ENCODE measurements around the gene FXN.

FXN gene

DNA sequence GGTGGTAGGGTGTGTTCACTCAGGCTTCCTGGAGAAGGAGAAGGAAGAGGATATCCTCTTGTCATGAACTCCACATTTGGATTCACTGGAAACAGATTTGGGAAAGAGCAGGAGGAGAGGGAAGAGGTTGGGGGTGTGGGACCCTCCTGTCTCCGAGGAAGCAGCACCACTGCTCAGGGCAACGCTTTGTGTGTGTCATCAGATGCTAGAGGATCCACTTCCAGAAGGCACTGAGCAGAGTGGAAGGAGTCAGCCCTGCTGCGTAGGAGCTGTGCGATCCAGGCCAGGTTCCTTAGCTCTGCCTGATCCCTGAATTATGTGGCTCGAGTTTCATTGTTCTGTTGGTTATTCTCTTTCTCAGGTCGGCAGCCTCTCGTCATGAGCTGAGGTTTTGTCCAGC, 101.2 kb downstream of the FXN start:
- Histone ChIP-seq H3K4me1 (ENCODE audit: low read length) (no peaks in the 10 kb centered on the region), H3K4me3 (ENCODE audit: low read length) (no peak overlapping the region), H3K9ac (ENCODE audit: low read length) (no peak overlapping the region), H4K20me1 (ENCODE audit: insufficient read depth, low read length) (no peaks in the 10 kb centered on the region), H3K27ac (ENCODE audit: low read length) (no peak overlapping the region), H3F3A (ENCODE audit: insufficient read depth, low read length) (no peaks in the 10 kb centered on the region), H3K9me2 (replicated peaks; ENCODE audit: insufficient read depth, low read length) (no peaks in the 10 kb centered on the region), H2AFZ (ENCODE audit: low read length) (no peak overlapping the region), H3K4me2 (ENCODE audit: low read depth, low read length) (no peak overlapping the region), H3K9me3 (replicated peaks; ENCODE audit: insufficient read depth, low read length) (no peaks in the 10 kb centered on the region), H3K36me3 (replicated peaks; ENCODE audit: insufficient read depth, low read length) (no peaks in the 10 kb centered on the region), H3K27me3 (replicated peaks; ENCODE audit: insufficient read depth, low read length) (no peaks in the 10 kb centered on the region), H3K79me2 (ENCODE audit: low read length) (no peaks in the 10 kb centered on the region)
- DNase-seq, result no peak
- TF ChIP-seq EZH2 (optimal IDR thresholded peaks at IDR 0.05; ENCODE audit: low read depth, low read length) (no peak), EZH2phosphoT487 (IDR thresholded peaks at IDR 0.05; ENCODE audit: low read length) (no peak)

DNA sequence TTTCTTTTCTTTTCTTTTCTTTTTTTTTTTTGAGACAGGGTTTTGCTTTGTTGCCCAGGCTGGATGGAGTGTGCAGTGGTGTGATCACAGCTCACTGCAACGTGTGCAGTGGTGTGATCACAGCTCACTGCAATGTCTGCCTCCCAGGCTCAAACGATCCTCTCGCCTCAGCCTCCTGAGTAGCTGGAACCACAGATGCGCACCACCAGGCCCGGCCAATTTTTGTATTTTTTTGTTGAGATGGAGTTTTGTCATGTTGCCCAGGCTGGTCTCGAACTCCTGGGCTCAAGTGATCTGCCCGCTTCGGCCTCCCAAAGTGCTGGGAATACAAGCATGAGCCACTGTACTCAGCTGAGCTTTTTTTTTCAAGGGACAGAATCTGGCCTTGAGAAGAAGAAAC, 101.8 kb downstream of the FXN start:
- no peaks in the 10 kb centered on the region for H3K4me1 ChIP-seq (ENCODE audit: low read length)
- DNase-seq, result no peak
- no peak overlapping the region for H3K4me2 ChIP-seq (ENCODE audit: low read depth, low read length)
- no peak overlapping the region for H3K4me3 ChIP-seq (ENCODE audit: low read length)
- no peaks in the 10 kb centered on the region for H3K79me2 ChIP-seq (ENCODE audit: low read length)
- no peaks in the 10 kb centered on the region for H4K20me1 ChIP-seq (ENCODE audit: insufficient read depth, low read length)
- no peak overlapping the region for H3K27ac ChIP-seq (ENCODE audit: low read length)
- no peak overlapping the region for H2AFZ ChIP-seq (ENCODE audit: low read length)
- no peak for TF ChIP-seq EZH2 (optimal IDR thresholded peaks at IDR 0.05; ENCODE audit: low read depth, low read length)
- TF ChIP-seq, protein P1, sequence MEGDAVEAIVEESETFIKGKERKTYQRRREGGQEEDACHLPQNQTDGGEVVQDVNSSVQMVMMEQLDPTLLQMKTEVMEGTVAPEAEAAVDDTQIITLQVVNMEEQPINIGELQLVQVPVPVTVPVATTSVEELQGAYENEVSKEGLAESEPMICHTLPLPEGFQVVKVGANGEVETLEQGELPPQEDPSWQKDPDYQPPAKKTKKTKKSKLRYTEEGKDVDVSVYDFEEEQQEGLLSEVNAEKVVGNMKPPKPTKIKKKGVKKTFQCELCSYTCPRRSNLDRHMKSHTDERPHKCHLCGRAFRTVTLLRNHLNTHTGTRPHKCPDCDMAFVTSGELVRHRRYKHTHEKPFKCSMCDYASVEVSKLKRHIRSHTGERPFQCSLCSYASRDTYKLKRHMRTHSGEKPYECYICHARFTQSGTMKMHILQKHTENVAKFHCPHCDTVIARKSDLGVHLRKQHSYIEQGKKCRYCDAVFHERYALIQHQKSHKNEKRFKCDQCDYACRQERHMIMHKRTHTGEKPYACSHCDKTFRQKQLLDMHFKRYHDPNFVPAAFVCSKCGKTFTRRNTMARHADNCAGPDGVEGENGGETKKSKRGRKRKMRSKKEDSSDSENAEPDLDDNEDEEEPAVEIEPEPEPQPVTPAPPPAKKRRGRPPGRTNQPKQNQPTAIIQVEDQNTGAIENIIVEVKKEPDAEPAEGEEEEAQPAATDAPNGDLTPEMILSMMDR (IDR thresholded peaks at IDR 0.05; ENCODE audit: low read length), result no peak
- no peak for TF ChIP-seq EZH2phosphoT487 (IDR thresholded peaks at IDR 0.05; ENCODE audit: low read length)
- H3K9ac ChIP-seq (ENCODE audit: low read length), result no peak overlapping the region
- no peaks in the 10 kb centered on the region for H3K36me3 ChIP-seq (replicated peaks; ENCODE audit: insufficient read depth, low read length)
- no peaks in the 10 kb centered on the region for H3F3A ChIP-seq (ENCODE audit: insufficient read depth, low read length)
- no peaks in the 10 kb centered on the region for H3K27me3 ChIP-seq (replicated peaks; ENCODE audit: insufficient read depth, low read length)
- no peaks in the 10 kb centered on the region for H3K9me3 ChIP-seq (replicated peaks; ENCODE audit: insufficient read depth, low read length)
- H3K9me2 ChIP-seq (replicated peaks; ENCODE audit: insufficient read depth, low read length), result no peaks in the 10 kb centered on the region

DNA sequence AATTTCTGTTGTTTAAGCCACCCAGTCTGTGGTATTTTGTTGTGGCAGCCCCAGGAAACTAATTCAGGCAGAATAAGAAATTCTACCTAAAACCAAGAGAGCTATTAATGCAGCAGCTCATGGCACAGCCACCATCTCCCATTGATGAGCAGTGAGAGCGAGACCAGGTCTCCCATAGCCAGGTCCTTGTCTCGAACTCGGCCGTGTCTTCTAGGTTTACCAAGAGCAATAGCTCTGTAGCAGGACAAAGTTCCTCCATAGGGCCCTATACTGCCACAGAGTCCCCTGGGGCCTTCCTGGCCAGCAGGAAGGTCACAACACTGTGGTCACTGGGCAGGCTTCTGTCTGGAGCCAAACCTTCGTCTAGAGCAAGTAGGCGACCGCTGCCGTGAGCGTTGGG, 104.0 kb downstream of the FXN start:
- no peaks in the 10 kb centered on the region for H3K4me1 ChIP-seq (ENCODE audit: low read length)
- H4K20me1 ChIP-seq (ENCODE audit: insufficient read depth, low read length), result no peaks in the 10 kb centered on the region
- DNase-seq, result no peak
- no peaks in the 10 kb centered on the region for H3K36me3 ChIP-seq (replicated peaks; ENCODE audit: insufficient read depth, low read length)
- H3K9ac ChIP-seq (ENCODE audit: low read length), result no peak overlapping the region
- no peak overlapping the region for H2AFZ ChIP-seq (ENCODE audit: low read length)
- H3K9me3 ChIP-seq (replicated peaks; ENCODE audit: insufficient read depth, low read length), result no peaks in the 10 kb centered on the region
- H3F3A ChIP-seq (ENCODE audit: insufficient read depth, low read length), result no peaks in the 10 kb centered on the region
- TF ChIP-seq, protein P1 (IDR thresholded peaks at IDR 0.05; ENCODE audit: low read length), result no peak
- TF ChIP-seq EZH2phosphoT487 (IDR thresholded peaks at IDR 0.05; ENCODE audit: low read length), result no peak
- TF ChIP-seq EZH2 (optimal IDR thresholded peaks at IDR 0.05; ENCODE audit: low read depth, low read length), result no peak
- no peak overlapping the region for H3K4me3 ChIP-seq (ENCODE audit: low read length)
- H3K4me2 ChIP-seq (ENCODE audit: low read depth, low read length), result no peak overlapping the region
- H3K27me3 ChIP-seq (replicated peaks; ENCODE audit: insufficient read depth, low read length), result no peaks in the 10 kb centered on the region
- no peaks in the 10 kb centered on the region for H3K9me2 ChIP-seq (replicated peaks; ENCODE audit: insufficient read depth, low read length)
- H3K79me2 ChIP-seq (ENCODE audit: low read length), result no peaks in the 10 kb centered on the region
- no peak overlapping the region for H3K27ac ChIP-seq (ENCODE audit: low read length)

DNA sequence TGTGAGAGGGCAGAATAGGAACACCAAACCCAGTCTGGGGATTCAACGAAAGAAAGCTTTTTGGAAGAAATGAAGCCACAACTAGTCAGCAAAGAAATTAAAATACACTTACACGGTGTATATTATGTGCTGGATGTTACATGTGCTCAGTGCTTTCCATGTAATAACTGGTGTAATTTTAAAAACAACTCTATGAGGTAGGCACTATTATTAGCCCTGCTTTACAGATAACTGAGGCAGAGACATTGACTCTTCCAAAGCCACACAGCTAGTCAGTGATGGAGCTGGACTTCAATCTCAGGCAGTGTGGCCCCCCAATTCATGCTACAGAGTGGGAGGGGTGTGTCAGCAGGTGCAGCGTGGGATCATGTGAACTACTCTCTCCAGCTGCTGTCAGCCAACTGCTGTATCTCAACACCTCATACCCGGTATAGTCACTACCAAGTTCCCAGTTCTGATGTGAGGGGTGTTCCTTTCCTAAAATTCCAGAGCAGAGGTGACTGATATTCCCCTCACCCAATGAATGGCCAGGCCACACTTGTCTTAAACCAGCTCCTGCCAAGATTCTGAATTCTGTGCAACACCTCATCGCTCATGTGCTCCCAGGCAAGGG, 104.7 kb downstream of the FXN start:
- no peaks in the 10 kb centered on the region for H3K27me3 ChIP-seq (replicated peaks; ENCODE audit: insufficient read depth, low read length)
- no peak overlapping the region for H3K4me2 ChIP-seq (ENCODE audit: low read depth, low read length)
- H3K9me3 ChIP-seq (replicated peaks; ENCODE audit: insufficient read depth, low read length), result no peaks in the 10 kb centered on the region
- H4K20me1 ChIP-seq (ENCODE audit: insufficient read depth, low read length), result no peaks in the 10 kb centered on the region
- H3K27ac ChIP-seq (ENCODE audit: low read length), result no peak overlapping the region
- TF ChIP-seq, protein P1 (IDR thresholded peaks at IDR 0.05; ENCODE audit: low read length), result no peak
- TF ChIP-seq EZH2 (optimal IDR thresholded peaks at IDR 0.05; ENCODE audit: low read depth, low read length) (no peak), EZH2phosphoT487 (IDR thresholded peaks at IDR 0.05; ENCODE audit: low read length) (no peak)
- H3K9me2 ChIP-seq (replicated peaks; ENCODE audit: insufficient read depth, low read length), result no peaks in the 10 kb centered on the region
- H3K9ac ChIP-seq (ENCODE audit: low read length), result no peak overlapping the region
- H2AFZ ChIP-seq (ENCODE audit: low read length), result no peak overlapping the region
- no peak for DNase-seq
- no peaks in the 10 kb centered on the region for H3F3A ChIP-seq (ENCODE audit: insufficient read depth, low read length)
- H3K4me3 ChIP-seq (ENCODE audit: low read length), result no peak overlapping the region
- no peaks in the 10 kb centered on the region for H3K4me1 ChIP-seq (ENCODE audit: low read length)
- no peaks in the 10 kb centered on the region for H3K36me3 ChIP-seq (replicated peaks; ENCODE audit: insufficient read depth, low read length)
- no peaks in the 10 kb centered on the region for H3K79me2 ChIP-seq (ENCODE audit: low read length)

Measured in MM.1S (cell line).